ENCODE measurements around the gene PLA2G12B.

The PLA2G12B gene

DNA sequence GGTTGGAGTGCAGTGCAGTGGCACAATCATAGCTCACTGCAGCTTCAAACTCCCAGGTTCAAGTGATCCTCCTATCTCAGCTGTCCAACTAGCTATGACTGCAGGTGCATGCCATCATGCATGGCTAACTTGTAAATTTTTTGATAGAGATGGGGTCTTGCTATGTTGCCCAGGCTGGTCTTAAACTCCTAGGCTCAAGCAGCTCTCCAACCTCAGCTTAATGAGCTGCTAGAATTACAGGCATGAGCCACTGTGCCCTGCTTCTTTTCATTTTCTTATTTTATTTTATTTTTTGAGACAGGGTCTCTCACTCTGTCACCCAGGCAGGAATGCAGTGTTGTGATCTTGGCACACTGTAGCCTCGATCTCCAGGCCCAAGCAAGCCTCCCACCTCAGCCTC, 7.6 kb downstream of the PLA2G12B start:
- TF ChIP-seq TAF1 (IDR thresholded peaks at IDR 0.05; ENCODE audit: borderline replicate concordance, insufficient read depth, low read length), result no peak
- TF ChIP-seq POLR2AphosphoS5 (IDR thresholded peaks at IDR 0.05; ENCODE audit: low read depth, low read length), result no peak

DNA sequence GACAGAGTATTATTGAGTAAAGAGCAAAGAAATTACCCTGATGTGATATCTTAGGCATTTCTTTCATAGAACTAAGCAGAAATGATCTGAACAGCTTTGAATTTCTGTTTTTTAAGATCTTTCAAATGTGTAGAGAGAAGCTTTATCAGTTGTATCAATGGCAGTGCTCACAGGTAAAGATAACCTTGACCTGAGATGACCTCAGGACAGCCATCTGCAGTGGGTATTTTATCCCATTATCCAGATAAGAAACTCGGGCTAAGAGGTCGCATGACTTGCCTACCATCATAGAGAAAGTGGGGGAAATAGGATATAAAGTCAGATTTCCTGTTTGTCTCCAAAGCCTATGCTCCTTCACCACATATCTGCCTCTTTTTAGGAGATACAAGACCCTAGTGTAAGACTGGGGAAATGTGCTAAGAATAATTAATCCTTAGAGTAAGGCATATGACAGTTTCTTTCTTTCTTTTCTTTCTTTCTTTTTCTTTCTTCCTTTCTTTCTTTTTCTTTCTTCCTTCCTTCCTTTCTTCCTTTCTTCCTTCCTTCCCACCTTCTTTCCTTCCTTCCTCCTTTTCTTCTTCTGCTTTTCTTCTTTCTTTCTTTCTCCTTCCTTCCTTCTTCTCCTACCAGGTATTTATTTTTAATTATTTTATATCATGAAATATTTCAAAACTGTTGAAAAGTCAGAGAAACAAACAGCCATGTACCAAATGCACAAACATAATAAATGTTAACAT, 10.9 kb downstream of the PLA2G12B start:
- no peak for TF ChIP-seq FOXP2 (optimal IDR thresholded peaks at IDR 0.05; ENCODE audit: borderline replicate concordance, extremely low read depth, extremely low read length, insufficient read depth)
- TF ChIP-seq POLR2AphosphoS5 (IDR thresholded peaks at IDR 0.05; ENCODE audit: low read depth, low read length), result no peak
- TF ChIP-seq, protein P1, sequence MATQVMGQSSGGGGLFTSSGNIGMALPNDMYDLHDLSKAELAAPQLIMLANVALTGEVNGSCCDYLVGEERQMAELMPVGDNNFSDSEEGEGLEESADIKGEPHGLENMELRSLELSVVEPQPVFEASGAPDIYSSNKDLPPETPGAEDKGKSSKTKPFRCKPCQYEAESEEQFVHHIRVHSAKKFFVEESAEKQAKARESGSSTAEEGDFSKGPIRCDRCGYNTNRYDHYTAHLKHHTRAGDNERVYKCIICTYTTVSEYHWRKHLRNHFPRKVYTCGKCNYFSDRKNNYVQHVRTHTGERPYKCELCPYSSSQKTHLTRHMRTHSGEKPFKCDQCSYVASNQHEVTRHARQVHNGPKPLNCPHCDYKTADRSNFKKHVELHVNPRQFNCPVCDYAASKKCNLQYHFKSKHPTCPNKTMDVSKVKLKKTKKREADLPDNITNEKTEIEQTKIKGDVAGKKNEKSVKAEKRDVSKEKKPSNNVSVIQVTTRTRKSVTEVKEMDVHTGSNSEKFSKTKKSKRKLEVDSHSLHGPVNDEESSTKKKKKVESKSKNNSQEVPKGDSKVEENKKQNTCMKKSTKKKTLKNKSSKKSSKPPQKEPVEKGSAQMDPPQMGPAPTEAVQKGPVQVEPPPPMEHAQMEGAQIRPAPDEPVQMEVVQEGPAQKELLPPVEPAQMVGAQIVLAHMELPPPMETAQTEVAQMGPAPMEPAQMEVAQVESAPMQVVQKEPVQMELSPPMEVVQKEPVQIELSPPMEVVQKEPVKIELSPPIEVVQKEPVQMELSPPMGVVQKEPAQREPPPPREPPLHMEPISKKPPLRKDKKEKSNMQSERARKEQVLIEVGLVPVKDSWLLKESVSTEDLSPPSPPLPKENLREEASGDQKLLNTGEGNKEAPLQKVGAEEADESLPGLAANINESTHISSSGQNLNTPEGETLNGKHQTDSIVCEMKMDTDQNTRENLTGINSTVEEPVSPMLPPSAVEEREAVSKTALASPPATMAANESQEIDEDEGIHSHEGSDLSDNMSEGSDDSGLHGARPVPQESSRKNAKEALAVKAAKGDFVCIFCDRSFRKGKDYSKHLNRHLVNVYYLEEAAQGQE (IDR thresholded peaks at IDR 0.05; ENCODE audit: insufficient read depth in 1 of 2, low read depth in 2 of 2, low read length in 2 of 2), result no peak
- TF ChIP-seq TAF1 (IDR thresholded peaks at IDR 0.05; ENCODE audit: borderline replicate concordance, insufficient read depth, low read length), result no peak
- TF ChIP-seq SIN3A (IDR thresholded peaks at IDR 0.05; ENCODE audit: borderline replicate concordance, insufficient read depth, low read length), result no peak

DNA sequence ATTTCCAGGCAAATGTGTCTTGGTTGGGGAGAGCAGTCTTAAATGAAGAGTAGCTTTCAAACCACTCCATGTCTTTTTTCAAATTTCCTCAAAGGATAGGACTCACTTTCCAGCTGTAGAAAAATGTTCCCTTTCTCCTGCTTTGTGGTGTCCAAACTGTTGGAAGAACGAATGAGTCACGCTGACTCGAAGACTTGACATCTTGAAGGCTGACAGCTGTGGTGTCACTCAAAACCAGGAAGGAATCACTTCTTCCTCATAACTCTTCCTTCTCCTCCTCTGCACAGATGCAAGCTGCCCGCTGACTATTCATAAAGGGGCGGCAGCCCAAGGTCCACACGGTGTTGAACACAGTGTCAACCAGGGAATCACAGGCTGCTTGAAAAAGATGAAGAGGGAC, 19.2 kb downstream of the PLA2G12B start:
- TF ChIP-seq POLR2AphosphoS5 (IDR thresholded peaks at IDR 0.05; ENCODE audit: low read depth, low read length) (no peak), TAF1 (IDR thresholded peaks at IDR 0.05; ENCODE audit: borderline replicate concordance, insufficient read depth, low read length) (no peak), FOXP2 (optimal IDR thresholded peaks at IDR 0.05; ENCODE audit: borderline replicate concordance, extremely low read depth, extremely low read length, insufficient read depth) (no peak), SIN3A (IDR thresholded peaks at IDR 0.05; ENCODE audit: borderline replicate concordance, insufficient read depth, low read length) (no peak)
- TF ChIP-seq, protein P1 (IDR thresholded peaks at IDR 0.05; ENCODE audit: insufficient read depth in 1 of 2, low read depth in 2 of 2, low read length in 2 of 2), result no peak

DNA sequence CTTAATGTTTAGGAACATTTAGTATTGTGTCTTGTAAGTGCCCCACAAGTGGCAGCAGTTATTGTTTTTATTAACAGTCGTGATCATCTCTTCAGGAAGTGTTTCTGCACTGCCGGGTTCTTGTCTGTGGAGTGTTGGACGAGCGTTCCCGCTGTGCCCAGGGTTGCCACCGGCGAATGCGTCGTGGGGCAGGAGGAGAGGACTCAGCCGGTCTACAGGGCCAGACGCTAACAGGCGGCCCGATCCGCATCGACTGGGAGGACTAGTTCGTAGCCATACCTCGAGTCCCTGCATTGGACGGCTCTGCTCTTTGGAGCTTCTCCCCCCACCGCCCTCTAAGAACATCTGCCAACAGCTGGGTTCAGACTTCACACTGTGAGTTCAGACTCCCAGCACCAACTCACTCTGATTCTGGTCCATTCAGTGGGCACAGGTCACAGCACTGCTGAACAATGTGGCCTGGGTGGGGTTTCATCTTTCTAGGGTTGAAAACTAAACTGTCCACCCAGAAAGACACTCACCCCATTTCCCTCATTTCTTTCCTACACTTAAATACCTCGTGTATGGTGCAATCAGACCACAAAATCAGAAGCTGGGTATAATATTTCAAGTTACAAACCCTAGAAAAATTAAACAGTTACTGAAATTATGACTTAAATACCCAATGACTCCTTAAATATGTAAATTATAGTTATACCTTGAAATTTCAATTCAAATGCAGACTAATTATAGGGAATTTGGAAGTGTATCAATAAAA, 22.2 kb downstream of the PLA2G12B start:
- no peak for TF ChIP-seq POLR2AphosphoS5 (IDR thresholded peaks at IDR 0.05; ENCODE audit: low read depth, low read length)
- TF ChIP-seq FOXP2 (optimal IDR thresholded peaks at IDR 0.05; ENCODE audit: borderline replicate concordance, extremely low read depth, extremely low read length, insufficient read depth), result no peak
- TF ChIP-seq, protein P1 (IDR thresholded peaks at IDR 0.05; ENCODE audit: insufficient read depth in 1 of 2, low read depth in 2 of 2, low read length in 2 of 2), result no peak
- no peak for TF ChIP-seq TAF1 (IDR thresholded peaks at IDR 0.05; ENCODE audit: borderline replicate concordance, insufficient read depth, low read length)
- no peak for TF ChIP-seq SIN3A (IDR thresholded peaks at IDR 0.05; ENCODE audit: borderline replicate concordance, insufficient read depth, low read length)

DNA sequence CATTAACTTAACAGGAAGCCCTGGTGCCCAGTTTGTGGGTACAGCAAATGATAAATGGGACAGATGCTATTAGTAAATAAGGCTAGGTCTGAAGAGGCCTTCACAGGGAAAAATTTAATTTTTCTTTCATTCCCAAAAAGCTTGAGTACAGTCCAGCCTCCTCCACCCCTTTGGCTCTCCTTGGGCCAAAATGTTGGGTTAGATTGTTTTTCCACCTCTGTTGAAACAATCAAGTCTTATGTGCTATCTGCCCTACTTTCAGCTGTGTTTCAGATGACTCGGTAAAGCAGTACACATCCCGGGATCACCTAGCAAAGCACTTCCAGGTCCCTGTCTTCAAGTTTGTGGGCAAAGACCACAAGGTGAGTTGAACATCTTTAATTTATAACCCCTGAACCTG, 24.3 kb downstream of the PLA2G12B start:
- TF ChIP-seq SIN3A (IDR thresholded peaks at IDR 0.05; ENCODE audit: borderline replicate concordance, insufficient read depth, low read length), result no peak
- TF ChIP-seq, protein P1 (IDR thresholded peaks at IDR 0.05; ENCODE audit: insufficient read depth in 1 of 2, low read depth in 2 of 2, low read length in 2 of 2), result no peak
- no peak for TF ChIP-seq TAF1 (IDR thresholded peaks at IDR 0.05; ENCODE audit: borderline replicate concordance, insufficient read depth, low read length)
- no peak for TF ChIP-seq POLR2AphosphoS5 (IDR thresholded peaks at IDR 0.05; ENCODE audit: low read depth, low read length)
- no peak for TF ChIP-seq FOXP2 (optimal IDR thresholded peaks at IDR 0.05; ENCODE audit: borderline replicate concordance, extremely low read depth, extremely low read length, insufficient read depth)
